Measurements from ENCODE around the gene PCK2. TPM values are rescaled to one million over a fixed set of nuclear protein-coding genes. Genes with fewer than 3 reads are reported as not detected.

PCK2 gene
- total and polyA plus RNA-seq, 2 of the 13 experiments (the other 11 are each of a cell fraction or from before 2014, with no cell fraction given) = 129 to 272 TPM

- TF ChIP-seq PHF5A (CRISPR knock-in tag; IDR thresholded peaks at IDR 0.05; ENCODE audit: low read depth, unreplicated experiment) = peak; percentile 19
- no peak for TF ChIP-seq POLR2AphosphoS2 (IDR thresholded peaks at IDR 0.05; ENCODE audit: low read depth, low read length)
- TF ChIP-seq HMGA1 (CRISPR knock-in tag; conservative IDR thresholded peaks at IDR 0.05) = 0 out of 2 replicates have a peak, but pooled peaks have one; percentile 81
- TF ChIP-seq ZBTB7A (CRISPR knock-in tag; IDR thresholded peaks at IDR 0.05) = no peak
- no peak for TF ChIP-seq ZFP91 (CRISPR knock-in tag; IDR thresholded peaks at IDR 0.05; ENCODE audit: borderline replicate concordance)
- TF ChIP-seq, protein P1, sequence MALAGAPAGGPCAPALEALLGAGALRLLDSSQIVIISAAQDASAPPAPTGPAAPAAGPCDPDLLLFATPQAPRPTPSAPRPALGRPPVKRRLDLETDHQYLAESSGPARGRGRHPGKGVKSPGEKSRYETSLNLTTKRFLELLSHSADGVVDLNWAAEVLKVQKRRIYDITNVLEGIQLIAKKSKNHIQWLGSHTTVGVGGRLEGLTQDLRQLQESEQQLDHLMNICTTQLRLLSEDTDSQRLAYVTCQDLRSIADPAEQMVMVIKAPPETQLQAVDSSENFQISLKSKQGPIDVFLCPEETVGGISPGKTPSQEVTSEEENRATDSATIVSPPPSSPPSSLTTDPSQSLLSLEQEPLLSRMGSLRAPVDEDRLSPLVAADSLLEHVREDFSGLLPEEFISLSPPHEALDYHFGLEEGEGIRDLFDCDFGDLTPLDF (CRISPR knock-in tag; IDR thresholded peaks at IDR 0.05) = 0 out of 2 replicates have a peak, but pooled peaks have one; percentile 2
- no peak for TF ChIP-seq GABPA (IDR thresholded peaks at IDR 0.05; ENCODE audit: low read depth, low read length)
- TF ChIP-seq GABPA (CRISPR knock-in tag; IDR thresholded peaks at IDR 0.05; ENCODE audit: low read depth) = no peak
- no peak for TF ChIP-seq ZNF138 (CRISPR knock-in tag; IDR thresholded peaks at IDR 0.05; ENCODE audit: low read depth)
- TF ChIP-seq, protein P2, sequence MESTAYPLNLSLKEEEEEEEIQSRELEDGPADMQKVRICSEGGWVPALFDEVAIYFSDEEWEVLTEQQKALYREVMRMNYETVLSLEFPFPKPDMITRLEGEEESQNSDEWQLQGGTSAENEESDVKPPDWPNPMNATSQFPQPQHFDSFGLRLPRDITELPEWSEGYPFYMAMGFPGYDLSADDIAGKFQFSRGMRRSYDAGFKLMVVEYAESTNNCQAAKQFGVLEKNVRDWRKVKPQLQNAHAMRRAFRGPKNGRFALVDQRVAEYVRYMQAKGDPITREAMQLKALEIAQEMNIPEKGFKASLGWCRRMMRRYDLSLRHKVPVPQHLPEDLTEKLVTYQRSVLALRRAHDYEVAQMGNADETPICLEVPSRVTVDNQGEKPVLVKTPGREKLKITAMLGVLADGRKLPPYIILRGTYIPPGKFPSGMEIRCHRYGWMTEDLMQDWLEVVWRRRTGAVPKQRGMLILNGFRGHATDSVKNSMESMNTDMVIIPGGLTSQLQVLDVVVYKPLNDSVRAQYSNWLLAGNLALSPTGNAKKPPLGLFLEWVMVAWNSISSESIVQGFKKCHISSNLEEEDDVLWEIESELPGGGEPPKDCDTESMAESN (CRISPR knock-in tag; conservative IDR thresholded peaks at IDR 0.05) = no peak
- no peak for TF ChIP-seq TRIM24 (CRISPR knock-in tag; IDR thresholded peaks at IDR 0.05)
- no peak for TF ChIP-seq DMAP1 (CRISPR knock-in tag; IDR thresholded peaks at IDR 0.05)
- no peak for TF ChIP-seq ZNF30 (CRISPR knock-in tag; IDR thresholded peaks at IDR 0.05)
- no peak for TF ChIP-seq RFX3 (CRISPR knock-in tag; IDR thresholded peaks at IDR 0.05)
- TF ChIP-seq RBM39 (IDR thresholded peaks at IDR 0.05; ENCODE audit: low read depth, low read length, poor library complexity, severe bottlenecking) = no peak
- TF ChIP-seq ZBTB1 (CRISPR knock-in tag; IDR thresholded peaks at IDR 0.05; ENCODE audit: borderline replicate concordance) = no peak
- peak; percentile 49; the same call in 1 of the 2 replicates for TF ChIP-seq ZNF576 (CRISPR knock-in tag; IDR thresholded peaks at IDR 0.05)
- peak; percentile 34; the same call in 1 of the 2 replicates for TF ChIP-seq KIAA2018 (CRISPR knock-in tag; IDR thresholded peaks at IDR 0.05; ENCODE audit: borderline replicate concordance)
- peak; percentile 44; the same call in 1 of the 2 replicates for TF ChIP-seq ZKSCAN5 (CRISPR knock-in tag; IDR thresholded peaks at IDR 0.05)
These were observed 41.4 kb downstream of the PCK2 start (continued) for GRCh38 chr14:24135584-24135833.
